Activated CD4-positive, alpha-beta T cell treated with anti-CD3 and anti-CD28 coated beads, Interleukin-2, amount 50 U/mL, for 24 hours (primary cell): ENCODE data around the gene UBE3B.
"Not testable (repeated sequence)": the region's sequence is repeated elsewhere in the genome, so short reads cannot be mapped to it uniquely, and the experiment has no call there.

Experiments
- DNase-seq, 2 donors: peaks; one replicate each; pipeline ENCODE4 v3.0.0-alpha.2; 2020; ENCODE audit warnings: low read depth in 1 of 2, low spot score in 1 of 2

Gene UBE3B

DNA sequence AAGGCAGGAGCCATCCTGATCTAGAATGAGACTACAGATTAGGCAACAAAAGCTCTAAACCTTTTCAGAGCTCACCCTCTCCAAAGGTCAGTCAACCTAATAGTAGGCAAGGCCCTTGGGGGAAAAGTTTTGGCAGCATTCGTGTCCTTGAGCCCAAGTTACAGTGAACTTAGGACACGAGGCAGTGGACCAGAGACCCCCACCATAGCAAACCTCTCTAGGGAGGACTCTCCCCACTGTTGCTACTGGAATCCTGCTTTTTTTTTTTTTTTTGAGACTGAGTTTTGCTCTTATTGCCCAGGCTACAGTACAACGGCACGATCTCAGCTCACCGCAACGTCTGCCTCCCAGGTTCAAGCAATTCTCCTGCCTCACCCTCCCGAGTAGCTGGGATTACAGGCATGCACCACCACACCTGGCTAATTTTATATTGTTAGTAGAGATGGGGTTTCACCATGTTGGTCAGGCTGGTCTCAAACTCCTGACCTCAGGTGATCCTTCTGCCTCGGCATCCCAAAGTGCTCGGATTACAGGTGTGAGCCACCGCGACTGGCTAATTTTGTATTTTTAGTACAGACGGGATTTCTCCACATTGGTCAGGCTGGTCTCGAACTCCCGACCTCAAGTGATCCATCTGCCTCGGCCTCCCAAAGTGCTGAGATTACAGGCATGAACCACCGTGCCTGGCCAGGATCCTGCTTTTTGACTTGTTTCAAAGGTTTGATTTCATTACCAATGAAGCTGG is 3.7 kb upstream of the UBE3B start:
- DNase-seq, result not testable (repeated sequence)

DNA sequence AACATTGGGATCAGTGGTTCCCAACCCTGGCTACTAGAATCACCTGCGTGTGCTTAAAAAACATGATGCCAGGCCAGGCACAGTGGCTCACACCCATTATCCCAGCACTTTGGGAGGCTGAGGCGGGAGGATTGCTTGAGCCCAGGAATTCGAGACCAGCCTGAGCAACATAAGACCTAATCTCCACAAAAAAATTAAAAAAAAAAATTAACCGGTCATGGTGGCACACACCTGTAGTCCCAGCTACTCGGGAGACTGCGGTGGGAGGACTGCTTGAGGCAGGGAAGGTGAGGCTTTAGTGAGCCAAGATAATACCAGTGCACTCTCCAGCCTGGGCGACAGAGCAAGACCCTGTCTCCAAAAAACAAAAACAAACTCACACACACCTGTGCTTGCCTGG is 2.3 kb upstream of the UBE3B start:
- DNase-seq, result no peak

DNA sequence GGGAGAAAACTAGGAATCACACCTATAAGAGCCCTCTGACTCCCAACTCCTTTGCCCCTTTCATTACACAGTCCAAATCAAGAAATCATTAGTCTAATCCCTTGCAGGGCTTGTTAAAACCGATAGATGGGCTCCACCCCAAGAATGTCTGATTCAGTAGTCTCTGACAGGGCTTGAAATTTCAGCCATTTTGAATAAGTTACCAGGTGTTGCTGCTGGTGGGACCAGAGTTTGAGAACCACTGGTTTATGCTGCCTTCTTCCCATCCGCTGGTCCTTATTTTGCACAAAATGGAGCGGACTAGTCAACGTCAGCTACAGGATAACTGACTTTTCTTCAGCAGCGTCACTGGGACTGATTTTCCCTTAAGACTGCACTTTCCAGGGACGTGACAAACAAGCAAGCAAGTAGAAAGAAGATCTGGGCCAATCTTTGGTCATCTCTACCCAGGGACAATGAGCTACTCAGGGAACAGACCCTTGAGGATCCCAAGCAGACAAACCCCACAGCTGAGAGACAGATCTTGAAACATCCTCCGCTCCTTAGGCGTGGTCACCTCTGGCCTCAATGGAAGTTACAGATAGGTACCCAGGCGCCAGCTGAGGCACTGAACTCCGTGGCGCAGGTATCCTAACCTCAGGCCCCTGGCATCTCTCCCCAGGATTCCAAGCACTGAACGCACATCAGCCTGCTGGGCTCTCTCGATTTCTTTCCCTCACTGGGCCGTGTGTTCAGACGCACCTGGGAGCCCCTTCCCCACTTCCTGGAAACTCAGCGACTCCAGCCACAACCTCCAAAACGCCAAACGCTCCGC is 1.2 kb upstream of the UBE3B start:
- DNase-seq, result no peak

DNA sequence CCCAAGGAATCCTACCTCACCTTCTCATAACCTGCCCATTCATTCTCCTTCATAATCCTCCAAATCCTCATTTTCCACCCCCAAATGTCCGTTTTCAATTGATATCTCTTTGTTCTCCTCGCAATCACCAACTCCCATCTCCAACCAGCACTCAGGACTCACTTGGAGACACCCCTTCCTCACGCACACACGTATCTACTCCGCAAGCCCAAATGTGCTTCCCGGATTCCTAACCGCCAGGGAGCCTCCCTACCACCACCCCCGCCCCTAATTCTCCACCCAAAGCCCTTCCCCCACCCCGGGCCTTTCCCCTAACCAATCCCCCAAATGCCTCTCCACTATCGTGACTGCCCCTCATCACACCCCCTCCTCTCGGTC is 638 bp upstream of the UBE3B start:
- no peak for DNase-seq

DNA sequence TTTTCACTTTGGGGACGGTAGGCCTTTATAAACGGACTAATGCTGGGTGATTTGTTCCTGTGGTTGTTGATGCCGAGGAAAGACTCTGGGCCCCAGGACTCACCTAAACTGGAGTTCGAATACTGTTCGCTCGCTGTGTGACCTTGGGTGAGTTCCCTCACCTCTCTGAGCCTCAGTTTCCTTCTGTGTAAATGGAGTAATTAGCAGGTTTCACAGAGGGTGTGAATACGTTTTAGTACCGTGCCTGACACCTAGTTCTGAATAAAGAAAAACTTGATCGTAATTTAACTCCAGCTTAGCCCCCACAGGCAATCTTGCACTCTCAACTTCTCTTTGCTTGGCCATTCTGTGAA is 505 bp downstream of the UBE3B start:
- DNase-seq, result no peak

DNA sequence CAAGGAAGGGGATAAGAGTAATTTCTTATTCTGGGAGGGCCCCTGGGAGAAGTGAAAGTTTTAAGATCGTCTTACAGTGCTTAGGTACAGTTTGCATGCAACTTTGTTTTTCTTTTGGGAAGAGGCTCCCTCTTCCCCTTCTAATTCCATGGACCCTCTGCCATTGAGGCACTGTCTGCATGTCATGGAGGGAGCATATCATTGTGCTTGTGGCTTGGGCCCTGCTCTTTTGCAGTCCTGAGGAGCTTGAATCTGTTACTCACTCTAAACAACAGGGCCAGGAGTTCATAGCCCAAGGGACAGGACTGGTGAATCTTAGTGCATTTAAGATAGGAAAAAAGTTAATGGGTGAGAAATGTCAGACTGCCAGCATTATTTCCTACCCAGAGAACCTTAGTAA is 2.3 kb downstream of the UBE3B start:
- DNase-seq, result no peak

DNA sequence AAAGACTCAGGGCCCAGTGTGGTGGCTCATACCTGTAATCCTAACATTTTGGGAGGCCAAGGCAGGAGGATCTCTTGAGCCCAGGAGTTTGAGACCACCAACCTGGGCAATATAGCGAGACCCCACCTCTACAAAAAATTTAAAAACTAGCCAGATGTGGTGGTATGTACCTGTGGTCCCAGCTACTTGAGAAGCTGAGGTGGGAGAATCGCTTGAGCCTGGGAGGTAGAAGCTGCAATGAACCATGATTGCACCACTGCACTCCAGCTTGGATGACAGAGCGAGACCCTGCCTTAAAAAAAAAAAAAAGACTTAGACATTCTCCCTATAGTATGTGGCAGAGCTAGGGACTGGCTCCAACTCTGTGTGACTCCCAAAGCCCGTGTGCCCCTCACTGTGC is 2.9 kb downstream of the UBE3B start:
- no peak for DNase-seq

DNA sequence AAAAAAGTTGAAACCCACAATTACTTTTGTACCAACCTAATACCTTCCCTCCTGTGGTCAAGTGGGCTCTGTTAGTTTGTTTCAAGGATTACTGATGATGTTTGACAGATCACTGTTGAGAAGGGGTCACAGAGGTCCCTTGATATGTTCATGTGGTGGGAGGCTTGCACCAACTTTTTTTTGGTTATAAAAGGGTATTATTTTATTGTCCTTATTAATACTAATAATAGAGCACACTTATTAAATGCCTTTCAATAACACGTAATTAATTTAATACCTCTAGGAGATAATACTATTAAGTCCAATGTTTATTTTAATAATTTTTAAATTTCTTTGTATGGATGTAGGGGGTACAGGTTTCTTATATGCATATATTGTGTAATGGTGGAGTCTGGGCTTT is 4.4 kb downstream of the UBE3B start:
- no peak for DNase-seq

DNA sequence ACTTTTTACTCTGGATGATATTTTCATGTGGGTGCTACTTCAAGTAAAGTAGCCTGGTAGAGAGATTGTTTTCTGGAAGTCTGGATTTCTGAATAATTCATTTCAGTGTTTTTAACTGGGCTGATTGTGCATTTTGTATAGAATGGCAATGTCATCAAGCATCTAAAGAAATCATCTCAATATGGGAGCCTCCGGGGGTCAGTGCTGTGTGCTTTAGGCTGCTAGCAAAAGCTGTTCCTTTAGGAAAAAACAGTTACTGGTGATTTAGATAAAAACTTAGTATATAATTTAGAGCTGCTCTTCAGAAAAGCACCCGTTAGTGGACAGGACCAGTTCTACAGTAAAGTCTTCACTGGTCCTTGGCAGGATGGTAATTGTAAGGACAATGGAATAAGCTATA is 5.1 kb downstream of the UBE3B start:
- no peak for DNase-seq

DNA sequence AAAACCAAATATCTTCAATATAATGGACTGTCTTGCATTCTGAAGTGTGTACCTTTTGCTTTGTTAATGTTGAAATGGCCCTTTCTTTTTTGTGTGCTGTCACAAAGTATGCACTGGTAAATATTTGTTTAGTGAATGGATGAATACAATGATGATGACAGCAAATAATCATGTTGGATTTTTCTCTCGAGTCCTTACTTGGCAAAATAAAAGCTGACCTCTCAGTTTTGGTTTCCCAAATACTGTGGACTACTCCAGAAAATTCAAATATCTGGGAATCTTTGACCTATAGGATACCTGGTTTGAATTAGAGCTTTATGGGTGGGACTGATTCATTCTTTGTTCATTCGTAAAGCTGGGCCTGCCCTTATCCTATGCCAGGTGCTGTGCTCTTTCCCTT is 5.5 kb downstream of the UBE3B start:
- no peak for DNase-seq

DNA sequence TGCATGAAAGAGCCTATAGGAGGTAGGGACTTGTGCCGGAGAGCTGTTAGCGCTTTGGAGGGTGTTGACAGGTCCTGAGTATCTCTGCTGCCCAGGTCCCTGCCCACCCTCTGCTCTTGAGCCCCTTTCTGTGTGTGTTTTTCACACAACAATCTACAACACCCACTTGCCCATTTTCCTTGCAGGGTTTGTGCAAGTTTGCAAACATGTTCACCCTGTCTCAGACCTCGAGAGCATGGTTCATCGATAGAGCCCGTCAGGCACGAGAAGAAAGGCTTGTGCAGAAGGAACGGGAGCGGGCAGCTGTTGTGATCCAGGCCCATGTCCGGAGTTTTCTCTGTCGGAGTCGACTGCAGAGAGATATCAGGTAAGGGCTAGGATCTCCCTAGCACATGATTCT is 5.9 kb downstream of the UBE3B start:
- DNase-seq, result no peak

DNA sequence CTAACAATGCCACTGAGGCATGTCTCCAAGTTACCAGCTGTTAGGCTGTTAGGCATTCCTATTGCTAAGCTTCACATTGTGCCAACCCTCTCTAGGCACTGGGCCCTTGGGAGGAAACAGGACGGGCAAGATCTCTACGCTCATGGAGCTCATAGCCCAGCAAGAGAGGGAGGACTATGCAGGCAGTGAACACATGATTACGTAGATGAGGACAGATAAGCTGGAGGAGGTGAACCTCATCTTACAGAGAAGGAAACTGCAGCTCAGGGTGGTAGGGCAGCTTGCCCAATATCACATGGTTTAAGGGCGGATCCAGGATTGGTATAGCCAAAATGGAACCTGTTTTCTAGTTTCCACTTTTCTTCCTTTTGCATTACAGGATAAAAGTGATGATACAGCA is 7.8 kb downstream of the UBE3B start:
- DNase-seq, result no peak

DNA sequence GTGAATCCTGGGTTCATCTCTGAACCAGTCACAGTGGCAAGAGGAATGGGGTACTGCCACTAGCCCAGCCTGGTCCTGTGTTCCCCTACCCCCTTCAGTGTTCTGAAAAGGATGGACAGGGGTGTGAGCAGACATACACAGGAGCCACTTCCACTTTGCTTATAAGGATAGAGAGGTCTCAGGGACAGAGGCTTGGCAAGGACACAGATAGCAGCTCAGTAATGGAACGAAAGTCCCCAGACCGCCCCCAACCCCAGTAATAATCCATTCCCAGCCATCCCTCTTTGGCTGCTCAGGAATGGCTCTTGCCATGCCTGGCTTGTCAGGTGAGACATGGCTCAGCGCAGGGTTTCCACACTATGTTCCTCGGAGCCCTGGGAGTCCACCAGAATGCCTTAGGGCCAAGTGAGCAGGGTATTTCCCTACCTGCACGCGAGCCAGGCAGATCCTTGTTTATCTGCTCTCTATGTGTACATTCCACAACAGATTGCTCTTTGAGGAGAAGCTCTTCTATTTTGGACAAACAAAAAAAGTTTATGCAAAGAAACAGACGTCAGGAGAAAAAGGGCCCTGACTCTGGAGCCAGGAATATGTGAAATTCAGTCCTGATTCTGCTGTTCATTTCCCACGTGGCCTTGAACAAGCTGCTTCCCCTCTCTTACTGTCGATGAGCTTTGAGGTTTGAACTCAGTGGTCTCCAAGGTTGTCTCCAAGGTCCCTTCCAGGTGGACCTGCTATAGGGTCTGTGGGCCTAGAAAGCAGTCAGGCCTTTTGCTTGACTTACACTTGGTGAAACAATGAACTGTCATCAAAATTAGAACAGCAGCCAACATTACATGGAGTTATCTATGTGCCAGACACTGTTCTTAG is 10.0 kb downstream of the UBE3B start:
- DNase-seq, result no peak

DNA sequence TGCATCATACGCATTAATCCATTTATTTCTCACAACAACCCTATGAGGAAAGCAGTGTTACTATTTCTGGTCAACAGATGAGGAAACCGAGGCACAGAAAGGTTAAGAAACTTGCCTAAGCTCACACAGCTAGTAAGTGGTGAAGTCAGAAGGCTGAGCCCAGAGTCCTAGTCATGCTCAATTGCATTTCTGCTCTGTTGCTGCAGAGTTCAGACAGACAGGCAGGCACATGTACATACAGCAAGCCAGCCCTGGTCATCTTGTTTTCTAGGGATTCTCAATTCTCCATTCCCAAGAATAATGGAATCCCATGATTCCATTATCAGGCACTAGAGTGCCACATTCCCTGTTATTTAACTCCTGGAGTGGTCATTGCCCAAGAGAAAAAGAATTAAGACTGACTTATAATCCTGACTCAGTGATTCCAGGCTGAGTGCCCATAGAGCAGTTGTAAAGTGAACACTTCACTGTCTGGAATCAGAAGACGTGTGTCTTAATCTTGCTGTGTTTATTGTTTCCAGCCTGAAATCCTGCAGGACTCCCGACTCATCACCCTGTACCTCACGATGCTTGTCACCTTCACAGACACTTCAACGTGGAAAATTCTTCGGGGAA is 10.7 kb downstream of the UBE3B start:
- DNase-seq, result no peak

DNA sequence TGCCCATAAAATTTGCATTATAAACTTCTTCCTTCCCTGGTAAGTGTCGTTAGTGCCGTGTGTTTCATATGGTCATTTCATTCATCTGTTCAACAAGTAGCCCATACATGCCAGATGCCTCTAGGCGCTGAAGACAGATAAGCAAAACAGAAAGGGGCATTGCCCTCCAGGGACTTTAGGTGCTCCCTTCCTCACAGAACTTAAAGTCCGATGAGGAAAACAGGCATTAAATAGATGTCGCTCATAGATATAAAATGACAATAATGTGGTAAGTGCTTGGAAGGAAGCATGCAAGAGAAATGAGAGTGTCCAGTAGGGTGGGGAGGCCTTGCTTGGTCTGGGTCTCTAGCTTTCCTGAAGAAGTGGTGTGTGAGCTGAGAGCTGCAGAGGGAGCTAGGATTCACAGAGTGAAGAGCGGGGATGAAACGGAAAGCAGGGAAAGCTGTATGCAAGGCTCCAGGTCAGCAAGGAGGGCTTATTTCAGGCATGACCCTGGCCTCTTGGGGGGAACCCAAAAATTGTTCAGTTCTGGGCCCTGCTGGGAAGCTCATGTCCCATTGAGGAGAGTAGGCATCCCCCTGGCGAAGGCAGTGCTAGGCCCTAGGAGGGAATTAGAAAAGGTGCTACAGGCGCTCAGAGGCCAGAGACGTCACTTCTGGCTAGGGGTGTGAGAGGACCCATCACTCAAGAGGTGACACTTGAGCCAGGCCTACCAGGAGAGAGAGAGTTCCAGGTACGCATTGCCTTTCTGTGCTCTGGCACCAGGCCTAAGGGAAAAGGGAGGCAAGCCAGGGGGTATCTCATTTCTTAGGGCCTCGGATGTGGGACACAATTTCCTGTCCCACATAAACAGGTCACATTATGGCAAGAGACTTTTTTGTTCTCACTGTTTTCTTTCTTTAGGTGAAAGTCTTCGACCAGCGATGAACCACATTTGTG is 11.9 kb downstream of the UBE3B start:
- DNase-seq, result no peak

DNA sequence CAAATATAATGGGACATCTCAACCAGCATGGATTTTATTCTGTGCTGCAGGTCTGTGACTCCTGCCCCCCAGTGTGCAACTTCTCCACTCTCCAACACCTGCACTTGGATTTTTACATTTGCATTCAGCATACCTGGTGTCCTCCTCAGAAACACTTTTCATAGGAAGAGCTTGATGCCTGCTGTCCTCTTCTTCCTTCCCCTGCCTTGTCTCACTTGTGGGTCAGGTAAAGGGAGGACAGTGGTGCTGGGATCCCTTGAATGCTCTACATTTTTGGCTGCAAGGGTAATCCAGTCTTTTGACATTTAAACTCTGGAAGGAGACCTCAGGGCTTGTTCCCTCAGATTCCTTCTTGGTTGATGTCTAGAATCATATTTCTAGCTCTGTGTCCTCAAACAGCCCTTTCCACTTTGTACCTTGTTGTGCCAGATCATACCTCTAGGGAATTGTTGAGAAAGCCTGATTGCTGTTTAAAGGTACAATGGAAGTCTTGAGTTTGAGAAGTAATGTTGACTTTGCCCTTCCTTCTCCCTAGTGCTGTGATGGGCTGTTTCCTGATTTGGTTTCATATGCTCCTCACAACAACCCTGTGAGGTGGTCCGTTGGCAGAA is 12.6 kb downstream of the UBE3B start:
- DNase-seq, result no peak

DNA sequence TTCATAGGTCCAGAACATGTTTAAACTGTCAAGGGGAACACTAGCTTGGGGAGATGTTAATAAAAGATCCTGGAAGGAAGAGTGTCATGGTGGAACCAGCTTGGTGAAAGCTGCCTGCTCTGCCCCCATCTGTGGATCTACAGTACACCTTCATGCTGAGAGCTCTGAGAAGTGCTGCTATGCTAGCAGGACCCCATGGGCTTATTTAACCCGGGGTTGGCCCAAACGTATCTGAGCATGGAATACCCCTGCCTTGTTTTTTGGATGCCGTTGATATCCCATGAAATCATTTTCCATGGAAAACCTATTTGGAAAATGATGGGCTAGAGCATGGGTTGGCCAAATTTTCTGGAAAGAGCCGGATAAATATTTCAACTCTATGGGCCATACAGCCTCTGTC is 14.2 kb downstream of the UBE3B start:
- no peak for DNase-seq

DNA sequence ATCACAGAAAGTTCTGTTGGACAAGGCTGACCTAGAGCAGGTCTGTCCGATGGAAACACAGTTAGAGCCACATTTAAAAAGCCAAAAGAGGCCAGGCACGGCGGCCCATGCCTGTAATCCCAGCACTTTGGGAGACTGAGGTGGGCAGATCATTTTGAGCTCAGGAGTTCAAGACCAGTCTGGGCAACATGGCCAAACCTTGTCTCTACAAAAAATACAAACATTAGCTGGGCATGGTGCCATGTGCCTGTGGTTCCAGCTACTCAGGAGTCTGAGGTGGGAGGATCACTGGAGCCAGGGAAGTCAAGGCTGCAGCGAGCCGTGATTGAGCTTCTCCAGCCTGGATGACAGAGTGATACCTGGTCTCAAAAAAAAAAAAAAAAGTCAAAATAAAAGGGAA is 14.9 kb downstream of the UBE3B start:
- DNase-seq, result no peak

DNA sequence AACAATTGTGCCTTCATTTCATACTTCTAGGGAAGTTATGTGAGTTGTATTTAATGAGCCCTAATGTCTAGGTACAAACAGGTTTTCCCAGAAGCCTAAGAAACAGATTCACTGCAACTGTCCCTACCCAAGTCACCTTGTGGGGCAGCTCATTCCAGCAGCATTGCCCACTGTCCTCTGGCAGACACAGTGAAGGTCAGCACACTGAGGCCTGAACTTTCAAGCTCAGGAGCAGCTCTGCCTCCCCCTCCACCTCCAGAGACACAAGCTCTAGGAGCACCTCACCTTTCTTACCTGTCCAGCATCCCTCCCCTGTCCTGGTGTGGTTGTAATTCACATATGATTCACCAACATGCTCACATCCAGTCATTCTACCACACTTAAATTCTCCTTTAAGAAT is 15.7 kb downstream of the UBE3B start:
- DNase-seq, result no peak

DNA sequence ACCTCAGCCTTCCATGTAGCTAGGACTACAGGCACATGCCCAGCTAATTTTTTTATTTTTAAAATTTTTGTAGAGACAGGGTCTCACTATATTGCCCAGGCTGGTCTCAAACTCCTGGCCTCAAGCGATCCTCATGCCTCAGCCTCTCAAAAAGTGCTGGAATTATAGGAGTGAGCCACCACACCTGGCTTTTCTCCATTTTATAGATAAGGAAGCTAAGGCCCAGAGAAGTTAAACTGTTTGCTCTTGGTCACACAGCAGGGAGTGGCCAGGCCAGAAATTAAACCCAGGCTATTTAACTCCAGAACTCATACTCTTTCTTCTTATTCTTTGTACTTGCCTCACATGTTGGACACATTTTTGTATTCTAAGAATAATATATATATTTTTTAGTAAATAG is 16.5 kb downstream of the UBE3B start:
- DNase-seq, result no peak
